Stomach (tissue), 9 donors: ENCODE data around the gene RRAS. TPM values are rescaled to one million over a fixed set of nuclear protein-coding genes. Genes with fewer than 3 reads are reported as not detected.

Experiments
- DNase-seq, 2 donors: peaks; one replicate each; pipeline versions ENCODE4 v3.0.0 to v3.0.0-alpha.2; 2013 to 2019
- H3K27ac ChIP-seq, 5 donors: fragments of 200-600 bp in 4 of 5; sonication (generic) in 4 of 5; one replicate each; pipeline ENCODE4 v1.5.1; 2013 to 2019; ENCODE audit warnings: mild to moderate bottlenecking in 1 of 5, moderate library complexity in 1 of 5
- H3K27me3 ChIP-seq, 3 donors: fragments of 200-600 bp; sonication (generic); one replicate each; pipeline ENCODE4 v1.5.1; 2017 to 2019; ENCODE audit warnings: mixed run types in 1 of 3
- H3K36me3 ChIP-seq, 4 donors: fragments of 200-600 bp; sonication (generic); 1 replicate in 3 of 4; 2 replicates in 1 of 4; pipeline ENCODE4 v1.5.1; 2016 to 2019
- H3K4me1 ChIP-seq, 4 donors: fragments of 200-600 bp; sonication (generic); one replicate each; pipeline ENCODE4 v1.5.1; 2016 to 2019
- H3K4me3 ChIP-seq, 4 donors: fragments of 200-600 bp; sonication (generic) in 3 of 4; one replicate each; pipeline ENCODE4 v1.5.1; 2016 to 2019; ENCODE audit warnings: mild to moderate bottlenecking in 1 of 4
- H3K9me3 ChIP-seq, 4 donors: fragments of 200-600 bp; sonication (generic); one replicate each; pipeline ENCODE4 v1.5.1; 2016 to 2019
- EP300 ChIP-seq: sonication (generic); formaldehyde crosslinking; IDR thresholded peaks from one replicate; pipeline ENCODE4 v1.6.1; 2017; ENCODE audit warnings: antibody characterized with exemption
- POLR2A ChIP-seq, 4 donors: fragments of 450-650 bp; IDR thresholded peaks; one replicate each; pipeline ENCODE4 v1.6.1; 2016; ENCODE audit warnings: antibody characterized with exemption in 4 of 4, control low read depth in 2 of 4, mild to moderate bottlenecking in 1 of 4, moderate library complexity in 1 of 4
- POLR2AphosphoS5 ChIP-seq, 3 donors: sonication (generic); formaldehyde crosslinking; IDR thresholded peaks; one replicate each; pipeline ENCODE4 v1.6.1; 2016; ENCODE audit warnings: antibody characterized with exemption in 3 of 3
- WGBS, 5 donors: extraction: QIAGEN DNeasy Blood & Tissue Kit in 3 of 5; methylation state at CpG; one replicate each; pipeline versions ENCODE4 v1.1.5 to v1.1.7; 2013 to 2018; 5-methylcytosine and 5-hydroxymethylcytosine counted together
- intact Hi-C: fragments of 100-400 bp; cut with DNase I; formaldehyde crosslinking; loops from one replicate; pipeline ENCODE4 v1.15.1; 2023; ENCODE audit warnings: low total_unique reads
- polyA plus RNA-seq, 3 donors: library from polyadenylated mRNA; stranded (reverse); fragments of 200-250 nt; gene quantifications; one replicate each; pipeline ENCODE4 v1.2.3, GENCODE V29; 2013
- total RNA-seq, 5 donors: library from RNA; depleted of rRNA; stranded (reverse); fragments of >200 nt; gene quantifications; one replicate each; pipeline versions ENCODE4 v1.1.0 to v1.2.3, GENCODE V29; 2014 to 2016
- TF ChIP-seq, protein P1 (sequence below), 7 experiments: fragments of 450-650 bp in 4 of 7; fragments of 200-600 bp in 3 of 7; sonication (generic) in 3 of 7; IDR thresholded peaks; one replicate each; pipeline ENCODE4 v1.5.1; 2016 to 2019; ENCODE audit warnings: antibody characterized with exemption in 7 of 7, control low read depth in 2 of 7, mild to moderate bottlenecking in 1 of 7
- donor health status: healthy with polysubstance abuse.
- donor health status: Bipolar disorder and iron deficiency.
- donor health status: healthy.

RRAS gene
- total and polyA plus RNA-seq, 8 donors = 7.7 to 145 (median 103) TPM

DNA sequence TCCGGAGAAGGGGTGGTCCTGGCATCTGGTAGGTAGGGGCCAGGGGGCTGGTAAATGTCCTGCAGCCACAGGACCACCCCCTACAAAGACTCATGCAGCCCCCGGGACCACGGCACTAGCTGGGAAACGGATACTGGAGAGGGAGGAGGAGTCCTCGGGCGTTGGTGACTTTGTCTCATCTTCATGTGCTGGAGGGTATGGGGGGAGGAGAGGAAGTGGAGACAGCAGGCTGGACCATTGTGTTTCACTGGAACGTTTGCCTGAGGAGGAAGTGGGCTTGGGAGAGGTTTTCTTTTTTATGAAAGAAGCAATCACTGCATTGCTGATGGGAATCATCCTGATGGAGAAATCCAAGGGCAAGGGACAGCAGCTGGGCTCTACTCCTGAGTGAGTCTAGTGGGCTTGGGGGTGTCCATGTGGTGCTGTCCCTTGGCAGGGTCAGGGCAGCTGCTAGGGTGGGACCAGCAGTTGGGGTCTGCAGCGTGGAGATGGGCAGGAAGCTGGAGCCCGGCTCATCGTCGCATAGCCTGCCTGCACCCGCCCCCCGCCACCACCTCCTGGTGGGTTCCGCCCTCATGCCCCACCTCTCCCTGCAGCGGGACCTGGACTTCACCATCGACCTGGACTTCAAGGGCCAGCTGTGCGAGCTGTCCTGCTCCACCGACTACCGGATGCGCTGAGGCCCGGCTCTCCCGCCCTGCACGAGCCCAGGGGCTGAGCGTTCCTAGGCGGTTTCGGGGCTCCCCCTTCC lies 47.8 kb upstream of the RRAS start:
- intact Hi-C loops = no loop called here
- 54 to 78% (median 67%) methylated on average over 7 to 26 of the region's 26 CpGs for WGBS, 5 donors
- H3K27me3 ChIP-seq = peaks cover 0 to 40% (median 15%) of the 10 kb centered on the region in 3 donors
- peak overlapping the region in 3 of 5 donors; percentile 20 to 58 (median 48) for H3K27ac ChIP-seq
- H3K9me3 ChIP-seq = no peaks in the 10 kb centered on the region
- H3K4me1 ChIP-seq = peaks cover 25 to 42% (median 29%) of the 10 kb centered on the region in 4 donors
- H3K36me3 ChIP-seq = peaks cover 44 to 61% (median 58%) of the 10 kb centered on the region in 4 donors
- peak overlapping the region in 1 of 4 donors; percentile 12 for H3K4me3 ChIP-seq
- TF ChIP-seq POLR2A (IDR thresholded peaks at IDR 0.05) (no peak), EP300 (no peak)
- DNase-seq = peak in 1 of 2 donors; percentile 46

DNA sequence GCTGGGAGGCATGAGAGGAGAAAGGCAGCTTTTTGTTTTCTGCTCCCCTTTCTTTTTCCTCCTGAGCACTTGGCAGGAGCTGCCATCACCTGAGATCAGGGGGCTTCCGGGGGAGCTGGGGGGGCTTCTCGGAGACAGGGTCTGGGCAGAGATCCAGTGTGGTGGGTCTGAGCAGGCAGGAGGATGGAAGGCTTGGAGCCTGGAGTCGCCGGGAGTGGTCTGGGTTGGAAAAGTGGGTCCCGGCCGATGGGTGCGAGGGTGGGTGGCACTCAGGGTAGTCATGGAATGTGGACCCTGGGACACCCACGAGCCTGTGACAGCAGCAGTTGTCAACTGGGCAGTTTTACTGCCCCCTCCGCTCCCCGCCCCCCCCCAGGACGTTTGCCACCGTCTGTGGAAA lies 47.2 kb upstream of the RRAS start:
- H3K36me3 ChIP-seq = peaks cover 48 to 67% (median 64%) of the 10 kb centered on the region in 4 donors
- DNase-seq = no peak
- 72 to 78% (median 75%) methylated on average over 6 to 12 of the region's 12 CpGs for WGBS, 5 donors
- peak overlapping the region in 3 of 5 donors; percentile 20 to 58 (median 27) for H3K27ac ChIP-seq
- TF ChIP-seq POLR2AphosphoS5 (IDR thresholded peaks at IDR 0.05) = no peak
- TF ChIP-seq, protein P1, sequence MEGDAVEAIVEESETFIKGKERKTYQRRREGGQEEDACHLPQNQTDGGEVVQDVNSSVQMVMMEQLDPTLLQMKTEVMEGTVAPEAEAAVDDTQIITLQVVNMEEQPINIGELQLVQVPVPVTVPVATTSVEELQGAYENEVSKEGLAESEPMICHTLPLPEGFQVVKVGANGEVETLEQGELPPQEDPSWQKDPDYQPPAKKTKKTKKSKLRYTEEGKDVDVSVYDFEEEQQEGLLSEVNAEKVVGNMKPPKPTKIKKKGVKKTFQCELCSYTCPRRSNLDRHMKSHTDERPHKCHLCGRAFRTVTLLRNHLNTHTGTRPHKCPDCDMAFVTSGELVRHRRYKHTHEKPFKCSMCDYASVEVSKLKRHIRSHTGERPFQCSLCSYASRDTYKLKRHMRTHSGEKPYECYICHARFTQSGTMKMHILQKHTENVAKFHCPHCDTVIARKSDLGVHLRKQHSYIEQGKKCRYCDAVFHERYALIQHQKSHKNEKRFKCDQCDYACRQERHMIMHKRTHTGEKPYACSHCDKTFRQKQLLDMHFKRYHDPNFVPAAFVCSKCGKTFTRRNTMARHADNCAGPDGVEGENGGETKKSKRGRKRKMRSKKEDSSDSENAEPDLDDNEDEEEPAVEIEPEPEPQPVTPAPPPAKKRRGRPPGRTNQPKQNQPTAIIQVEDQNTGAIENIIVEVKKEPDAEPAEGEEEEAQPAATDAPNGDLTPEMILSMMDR (IDR thresholded peaks at IDR 0.05) = no peak
- no peak for TF ChIP-seq EP300
- TF ChIP-seq POLR2A (IDR thresholded peaks at IDR 0.05) = no peak
- H3K4me3 ChIP-seq = no peak overlapping the region
- peaks cover 25 to 42% (median 29%) of the 10 kb centered on the region in 4 donors for H3K4me1 ChIP-seq
- H3K27me3 ChIP-seq = peaks cover 0 to 34% (median 15%) of the 10 kb centered on the region in 3 donors
- no peaks in the 10 kb centered on the region for H3K9me3 ChIP-seq
- intact Hi-C loops = no loop called here

DNA sequence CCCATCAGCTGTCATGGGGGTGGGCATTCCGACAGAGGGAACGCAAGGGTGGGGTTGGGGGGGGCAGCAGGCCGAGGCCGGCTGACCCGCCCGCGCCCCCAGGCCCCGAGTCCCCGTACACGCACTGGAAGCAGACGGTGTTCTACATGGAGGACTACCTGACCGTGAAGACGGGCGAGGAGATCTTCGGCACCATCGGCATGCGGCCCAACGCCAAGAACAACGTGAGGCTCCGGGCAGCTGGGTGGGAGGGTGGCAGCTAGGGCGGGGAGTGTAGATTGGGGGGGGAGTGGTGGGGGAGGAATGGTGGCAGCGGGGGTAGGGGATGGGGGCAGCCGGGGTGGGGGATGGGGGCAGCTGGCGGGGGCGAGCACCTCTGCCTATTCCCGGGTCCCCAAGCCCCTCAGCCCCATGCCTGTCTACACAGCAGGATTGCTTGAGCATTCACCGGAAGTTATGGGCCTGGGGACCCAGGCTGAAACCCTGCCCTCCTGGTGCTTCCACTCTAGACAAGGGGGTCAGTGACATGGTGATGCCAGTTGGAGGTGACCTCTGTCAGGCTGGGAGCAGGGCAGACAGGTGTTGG lies 46.7 kb upstream of the RRAS start:
- no peak for DNase-seq
- no peak for TF ChIP-seq EP300
- TF ChIP-seq POLR2A (IDR thresholded peaks at IDR 0.05) = no peak
- TF ChIP-seq POLR2AphosphoS5 (IDR thresholded peaks at IDR 0.05) = no peak
- TF ChIP-seq, protein P1 (IDR thresholded peaks at IDR 0.05) = no peak
- intact Hi-C loops = no loop called here
- 89 to 93% (median 91%) methylated on average over 18 to 27 of the region's 27 CpGs for WGBS, 5 donors
- Histone ChIP-seq H3K4me3 (no peak overlapping the region), H3K27me3 (peaks cover 0 to 29% (median 15%) of the 10 kb centered on the region in 3 donors), H3K27ac (peak overlapping the region in 1 of 5 donors; percentile 20), H3K9me3 (no peaks in the 10 kb centered on the region), H3K4me1 (peaks cover 25 to 40% (median 29%) of the 10 kb centered on the region in 4 donors), H3K36me3 (peaks cover 54 to 72% (median 70%) of the 10 kb centered on the region in 4 donors)

DNA sequence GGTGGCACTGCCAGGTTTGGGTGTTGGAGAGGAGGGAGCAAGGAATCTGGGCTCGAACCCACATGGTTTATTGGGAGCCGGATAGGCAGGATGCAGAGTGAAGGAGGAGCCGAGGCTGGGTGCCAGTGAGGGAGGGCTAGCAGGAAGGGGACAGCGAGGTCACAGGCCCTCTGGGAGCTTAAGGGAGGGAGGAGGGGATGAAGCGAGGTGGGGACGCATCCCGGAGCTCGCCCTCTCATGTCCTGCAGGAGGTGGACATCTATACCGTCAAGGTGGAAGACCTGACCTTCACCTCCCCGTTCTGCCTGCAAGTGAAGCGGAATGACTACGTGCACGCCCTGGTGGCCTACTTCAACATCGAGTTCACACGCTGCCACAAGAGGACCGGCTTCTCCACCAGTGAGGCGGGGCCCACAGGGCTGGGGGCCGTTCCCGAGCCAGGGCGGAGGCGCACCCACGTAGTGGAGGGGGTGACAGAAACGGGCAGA lies 45.9 kb upstream of the RRAS start:
- Histone ChIP-seq H3K4me1 (peaks cover 22 to 40% (median 26%) of the 10 kb centered on the region in 4 donors), H3K27ac (no peak overlapping the region), H3K36me3 (peaks cover 58 to 80% (median 77%) of the 10 kb centered on the region in 4 donors), H3K4me3 (no peak overlapping the region), H3K9me3 (no peaks in the 10 kb centered on the region), H3K27me3 (peaks cover 0 to 22% (median 9%) of the 10 kb centered on the region in 3 donors)
- TF ChIP-seq, protein P1 (IDR thresholded peaks at IDR 0.05) = no peak
- no peak for TF ChIP-seq EP300
- TF ChIP-seq POLR2A (IDR thresholded peaks at IDR 0.05) = no peak
- TF ChIP-seq POLR2AphosphoS5 (IDR thresholded peaks at IDR 0.05) = no peak
- 74 to 81% (median 78%) methylated on average over 23 of the region's 23 CpGs for WGBS, 5 donors
- DNase-seq = no peak
- intact Hi-C loops = no loop called here
